WTC11 (cell line): ENCODE data around the gene KRT5. TPM values are rescaled to one million over a fixed set of nuclear protein-coding genes. Genes with fewer than 3 reads are reported as not detected.

Experiments
- ATAC-seq: fragments of 200-7000 bp; cut with Tn5 transposase; 2 replicates; pipeline ENCODE4 v1.10.0; 2021; ENCODE audit warnings: mild to moderate bottlenecking, moderate library complexity
- CTCF ChIA-PET: fragments of 300-600 bp; sonication (Branson Sonifier 250); formaldehyde crosslinking; loops from one replicate; lab custom pipeline; 2021; ENCODE audit warnings: antibody characterized with exemption; lab: Charles Lee
- POLR2A ChIA-PET: fragments of 350-600 bp; sonication (Branson Sonifier 250); formaldehyde crosslinking; loops from one replicate; lab custom pipeline; 2021; ENCODE audit warnings: antibody characterized with exemption; lab: Charles Lee
- DNase-seq: peaks from one replicate; pipeline ENCODE4 v3.0.0; 2021; ENCODE audit warnings: low spot score
- H3K27ac Mint-ChIP-seq: 2 replicates; pipeline ENCODE4 v1.8.0; 2021; ENCODE audit warnings: mixed read lengths
- H3K27me3 Mint-ChIP-seq: 2 replicates; pipeline ENCODE4 v1.8.0; 2021; ENCODE audit warnings: low read depth, mild to moderate bottlenecking, moderate library complexity, mixed read lengths
- H3K36me3 Mint-ChIP-seq: 2 replicates; pipeline ENCODE4 v1.8.0; 2021; ENCODE audit warnings: mixed read lengths
- H3K4me1 Mint-ChIP-seq: 2 replicates; pipeline ENCODE4 v1.8.0; 2022; ENCODE audit warnings: mixed read lengths
- H3K4me3 Mint-ChIP-seq: 2 replicates; pipeline ENCODE4 v1.8.0; 2021; ENCODE audit warnings: mild to moderate bottlenecking, moderate library complexity, mixed read lengths
- H3K9me3 Mint-ChIP-seq: 2 replicates; pipeline ENCODE4 v1.8.0; 2021; ENCODE audit warnings: mixed read lengths
- AR ChIP-seq: fragments of 250-450 bp; sonication (Bioruptor Pico); IDR thresholded peaks from 2 replicates; pipeline ENCODE4 v1.9.0; 2021; ENCODE audit warnings: mild to moderate bottlenecking
- CREB1 ChIP-seq: sonication (generic); formaldehyde crosslinking; IDR thresholded peaks from 2 replicates; pipeline ENCODE4 v1.8.0; 2023; ENCODE audit warnings: mild to moderate bottlenecking, missing genetic modification reagents
- E2F5 ChIP-seq: sonication (generic); formaldehyde crosslinking; IDR thresholded peaks from 2 replicates; pipeline ENCODE4 v1.8.1; 2022; ENCODE audit warnings: mild to moderate bottlenecking, moderate library complexity, missing genetic modification reagents
- ESRRA ChIP-seq: sonication (generic); formaldehyde crosslinking; IDR thresholded peaks from 2 replicates; pipeline ENCODE4 v1.8.1; 2022; ENCODE audit warnings: mild to moderate bottlenecking, missing genetic modification reagents, borderline replicate concordance
- GRHL2 ChIP-seq: fragments of 250-450 bp; sonication (Bioruptor Pico); IDR thresholded peaks from 2 replicates; pipeline ENCODE4 v1.8.0; 2022; ENCODE audit warnings: mild to moderate bottlenecking, moderate library complexity; ENCODE audit not compliant: insufficient replicate concordance, severe bottlenecking
- HMGXB4 ChIP-seq: sonication (generic); formaldehyde crosslinking; IDR thresholded peaks from 2 replicates; pipeline ENCODE4 v1.8.1; 2023; ENCODE audit warnings: mild to moderate bottlenecking, moderate library complexity, missing genetic modification reagents
- IRF1 ChIP-seq: sonication (generic); formaldehyde crosslinking; IDR thresholded peaks from 2 replicates; pipeline ENCODE4 v1.8.0; 2023; ENCODE audit warnings: missing genetic modification reagents
- KAT7 ChIP-seq: sonication (generic); formaldehyde crosslinking; IDR thresholded peaks from 2 replicates; pipeline ENCODE4 v1.8.1; 2023; ENCODE audit warnings: missing genetic modification reagents, mild to moderate bottlenecking, borderline replicate concordance
- NFE2L1 ChIP-seq: sonication (generic); formaldehyde crosslinking; IDR thresholded peaks from 2 replicates; pipeline ENCODE4 v1.8.1; 2023; ENCODE audit warnings: missing genetic modification reagents
- NR2C2 ChIP-seq: sonication (generic); formaldehyde crosslinking; IDR thresholded peaks from 2 replicates; pipeline ENCODE4 v1.8.0; 2022; ENCODE audit warnings: mild to moderate bottlenecking, missing genetic modification reagents
- OVOL2 ChIP-seq: fragments of 250-450 bp; sonication (Bioruptor Pico); IDR thresholded peaks from 2 replicates; pipeline ENCODE4 v1.9.0; 2021; ENCODE audit warnings: mild to moderate bottlenecking, borderline replicate concordance
- SOX15 ChIP-seq: fragments of 250-450 bp; sonication (Bioruptor Pico); IDR thresholded peaks from 2 replicates; pipeline ENCODE4 v1.9.0; 2021; ENCODE audit warnings: mild to moderate bottlenecking
- ZBTB21 ChIP-seq: sonication (generic); formaldehyde crosslinking; IDR thresholded peaks from 2 replicates; pipeline ENCODE4 v1.8.1; 2023; ENCODE audit warnings: mild to moderate bottlenecking, missing genetic modification reagents, borderline replicate concordance
- ZNF232 ChIP-seq: sonication (generic); formaldehyde crosslinking; IDR thresholded peaks from 2 replicates; pipeline ENCODE4 v1.8.0; 2022; ENCODE audit warnings: mild to moderate bottlenecking, missing genetic modification reagents
- ZNF281 ChIP-seq: sonication (generic); formaldehyde crosslinking; IDR thresholded peaks from 2 replicates; pipeline ENCODE4 v1.8.0; 2023; ENCODE audit warnings: mild to moderate bottlenecking, missing genetic modification reagents
- ZNF416 ChIP-seq: fragments of 250-450 bp; sonication (Bioruptor Pico); IDR thresholded peaks from 2 replicates; pipeline ENCODE4 v1.9.0; 2021; ENCODE audit warnings: mild to moderate bottlenecking, inconsistent platforms
- total RNA-seq: library from RNA; stranded (reverse); gene quantifications from 3 replicates; pipeline ENCODE4 v1.2.3, GENCODE V29; 2021

KRT5 gene
- total RNA-seq, 1 experiment from 2014 or later, result not detected

- TF ChIP-seq AR (no peak), ZBTB21 (CRISPR knock-in tag) (no peak), ZNF281 (CRISPR knock-in tag) (no peak), SOX15 (no peak), KAT7 (CRISPR knock-in tag) (no peak), GRHL2 (CRISPR knock-in tag) (no peak), E2F5 (CRISPR knock-in tag) (no peak), CREB1 (CRISPR knock-in tag) (no peak), OVOL2 (CRISPR knock-in tag) (no peak)
Measured at GRCh38 chr12:52514471-52515318, 5.5 kb downstream of the KRT5 start (continued).

GRCh38 chr12:52513736-52514135, 6.5 kb downstream of the KRT5 start:
- CTCF ChIA-PET, result interaction anchor here (0.6 to 3.6 kb wide), 4 partner anchors 118 to 388 kb away, joined by 4 to 13 read pairs (median 4); no protein-coding TSS in a partner anchor
- Mint-ChIP-seq H3K9me3 (peaks cover 20% of the 10 kb centered on the region), H3K36me3 (peaks cover 5% of the 10 kb centered on the region; the same call in 1 of the 2 replicates), H3K27ac (no peak overlapping the region), H3K4me1 (no peaks in the 10 kb centered on the region), H3K27me3 (peaks cover 2% of the 10 kb centered on the region), H3K4me3 (no peak overlapping the region)
- POLR2A ChIA-PET, result no interaction called here
- DNase-seq (no peak), ATAC-seq (no peak)
- TF ChIP-seq IRF1 (CRISPR knock-in tag), result no peak
- TF ChIP-seq ZNF416, result no peak
- no peak for TF ChIP-seq CREB1 (CRISPR knock-in tag)
- no peak for TF ChIP-seq NR2C2 (CRISPR knock-in tag)
- no peak for TF ChIP-seq ZNF232 (CRISPR knock-in tag)
- no peak for TF ChIP-seq ZNF281 (CRISPR knock-in tag)
- TF ChIP-seq HMGXB4 (CRISPR knock-in tag), result no peak
- no peak for TF ChIP-seq NFE2L1 (CRISPR knock-in tag)
- TF ChIP-seq ESRRA (CRISPR knock-in tag), result no peak
